K562 (cell line): ENCODE results near the gene EVL. TPM values are rescaled to one million over a fixed set of nuclear protein-coding genes. Genes with fewer than 3 reads are reported as not detected.

Source experiments
- ATAC-seq: fragments of 200-7000 bp; cut with Tn5 transposase; 3 replicates; pipeline ENCODE4 v1.9.1; 2020; ENCODE audit warnings: moderate library complexity
- BruUV-seq: library from RNA; stranded (reverse); fragments of 400-500 nt; replicated peaks from 2 replicates; lab custom pipeline; 2021; lab: Mats Ljungman, UMichigan
- CTCF ChIA-PET: fragments of 300-600 bp; formaldehyde crosslinking; extraction: SDS; loops from one replicate; lab custom pipeline; 2021; ENCODE audit warnings: low intra/inter-chr PET ratio; lab: Yijun Ruan, JAX
- POLR2A ChIA-PET: fragments of 300-600, 350-650 bp; sonication (Branson Sonifier 250); formaldehyde crosslinking; extraction: SDS; loops from one replicate; lab custom pipeline; 2021; ENCODE audit warnings: antibody characterized with exemption, inconsistent platforms; lab: Yijun Ruan, JAX
- DNase-seq, 4 experiments: peaks; one replicate each; pipeline versions ENCODE4 v3.0.0 to v3.0.0-alpha.2; 2011 to 2018; ENCODE audit warnings: low spot score in 3 of 4, mixed read lengths in 3 of 4; ENCODE audit errors: extremely low read depth in 1 of 4
- FAIRE-seq: peaks from 2 replicates; lab custom pipeline; 2011; peaks lifted over from hg19 to GRCh38; lab: Jason Lieb, UNC
- H2AFZ ChIP-seq: 2 replicates; pipeline ENCODE4 v1.6.0; 2011; ENCODE audit warnings: low read depth, low read length, control low read depth, inconsistent platforms
- H3K27ac ChIP-seq: fragments of 200-600 bp; 3 replicates; pipeline ENCODE4 v1.8.0; 2011; ENCODE audit warnings: low read depth, mild to moderate bottlenecking, control low read depth, inconsistent platforms, low read length, moderate library complexity, mixed read lengths; ENCODE audit errors: extremely low read depth
- H3K27me3 ChIP-seq, 2 experiments: fragments of 300-600 bp in 1 of 2; 2 replicates in 1 of 2; 3 replicates in 1 of 2; pipeline versions ENCODE4 v1.6.0 to v1.8.0; 2011; ENCODE audit warnings: inconsistent platforms in 2 of 2, low read length in 2 of 2, mild to moderate bottlenecking in 1 of 2, mixed read lengths in 1 of 2, moderate library complexity in 1 of 2; ENCODE audit not compliant: control insufficient read depth in 2 of 2, insufficient read depth in 2 of 2
- H3K36me3 ChIP-seq: fragments of 300-600 bp; 3 replicates; pipeline ENCODE4 v1.8.0; 2011; ENCODE audit warnings: mild to moderate bottlenecking, low read length, inconsistent platforms; ENCODE audit not compliant: control insufficient read depth, insufficient read depth
- H3K4me1 ChIP-seq, 2 experiments: fragments of 200-600 bp in 1 of 2; replicated peaks in 1 of 2; 2 replicates in 1 of 2; 3 replicates in 1 of 2; pipeline versions ENCODE4 v1.5.1 to v1.8.0; 2011; ENCODE audit warnings: inconsistent platforms in 2 of 2, low read length in 2 of 2, mild to moderate bottlenecking in 1 of 2, mixed read lengths in 1 of 2, moderate library complexity in 1 of 2; ENCODE audit not compliant: control insufficient read depth in 2 of 2, insufficient read depth in 2 of 2
- H3K4me2 ChIP-seq: 2 replicates; pipeline ENCODE4 v1.6.1; 2011; ENCODE audit warnings: low read length, control low read depth, inconsistent platforms, mixed read lengths; ENCODE audit not compliant: insufficient read depth
- H3K4me3 ChIP-seq: fragments of 200-600 bp; sonication (generic), shearing (Covaris generic); 2 replicates; pipeline ENCODE4 v1.5.1; 2016; ENCODE audit warnings: control low read depth, inconsistent platforms
- H3K79me2 ChIP-seq: fragments of 200-600 bp; 3 replicates; pipeline ENCODE4 v1.8.0; 2011; ENCODE audit warnings: low read length, inconsistent platforms; ENCODE audit not compliant: control insufficient read depth, insufficient read depth
- H3K9ac ChIP-seq, 2 experiments: 2 replicates each; pipeline versions ENCODE4 v1.6.0 to v1.6.1; 2011; ENCODE audit warnings: low read depth in 2 of 2, low read length in 2 of 2, control low read depth in 1 of 2, inconsistent platforms in 1 of 2, mild to moderate bottlenecking in 1 of 2, mixed read lengths in 1 of 2; ENCODE audit not compliant: insufficient read depth in 1 of 2
- H3K9me1 ChIP-seq: one replicate; pipeline ENCODE4 v1.6.0; 2011; ENCODE audit warnings: inconsistent platforms, mild to moderate bottlenecking, low read length, moderate library complexity; ENCODE audit not compliant: control insufficient read depth, insufficient read depth
- H3K9me3 ChIP-seq: replicated peaks from 2 replicates; pipeline ENCODE4 v1.5.1; 2011; ENCODE audit warnings: low read depth, low read length, inconsistent platforms; ENCODE audit not compliant: control insufficient read depth, insufficient read depth
- H4K20me1 ChIP-seq: replicated peaks from 2 replicates; pipeline ENCODE4 v1.6.1; 2011; ENCODE audit warnings: low read length, inconsistent platforms, mixed read lengths; ENCODE audit not compliant: control insufficient read depth, insufficient read depth
- ATF7 ChIP-seq: fragments of 450-650 bp; IDR thresholded peaks from 2 replicates; pipeline ENCODE4 v1.7.1; 2014; ENCODE audit warnings: mild to moderate bottlenecking, moderate library complexity
- CUX1 ChIP-seq: fragments of 200-800 bp; sonication (Bioruptor generic); IDR thresholded peaks from 2 replicates; pipeline ENCODE4 v1.6.1; 2016; ENCODE audit warnings: missing genetic modification characterization, missing compliant biosample characterization
- NFXL1 ChIP-seq: fragments of 450-650 bp; formaldehyde crosslinking; IDR thresholded peaks from 2 replicates; pipeline ENCODE4 v1.4.0; 2021; ENCODE audit warnings: mild to moderate bottlenecking
- PKNOX1 ChIP-seq: fragments of 450-650 bp; IDR thresholded peaks from 2 replicates; pipeline ENCODE4 v1.6.1; 2016
- POLR2AphosphoS2 ChIP-seq: IDR thresholded peaks from 2 replicates; pipeline ENCODE4 v1.6.1; 2012; ENCODE audit warnings: low read length, improper control_type of control experiment
- POLR2G ChIP-seq: fragments of 200-400 bp; formaldehyde crosslinking; IDR thresholded peaks from 2 replicates; pipeline ENCODE4 v1.6.1; 2017; ENCODE audit warnings: low read depth, mild to moderate bottlenecking, antibody characterized with exemption, low read length, moderate library complexity
- RBFOX2 ChIP-seq: fragments of 200-400 bp; formaldehyde crosslinking; IDR thresholded peaks from 2 replicates; pipeline ENCODE4 v1.6.1; 2017; ENCODE audit warnings: low read depth, mild to moderate bottlenecking, low read length, moderate library complexity
- TBL1XR1 ChIP-seq, 2 experiments: IDR thresholded peaks; 2 replicates each; pipeline ENCODE4 v1.6.1; 2012; ENCODE audit warnings: improper control_type of control experiment in 2 of 2, low read length in 2 of 2, mild to moderate bottlenecking in 1 of 2
- TFAM ChIP-seq: fragments of 250-450 bp; sonication (Bioruptor Pico); conservative IDR thresholded peaks from 2 replicates; pipeline ENCODE4 v1.5.0; 2021; ENCODE audit warnings: mild to moderate bottlenecking, moderate library complexity
- TRIM24 ChIP-seq, 2 experiments: fragments of 450-650 bp; IDR thresholded peaks; 2 replicates each; pipeline ENCODE4 v1.6.1; 2016
- ZNF124 ChIP-seq: sonication (generic); formaldehyde crosslinking; IDR thresholded peaks from 2 replicates; pipeline ENCODE4 v1.8.1; 2022; ENCODE audit warnings: missing genetic modification reagents
- WGBS: fragments of 100-300 bp; shearing (Covaris generic); methylation state at CpG from one replicate; pipeline ENCODE4 v1.1.6; 2016; ENCODE audit warnings: low coverage, mixed read lengths; ENCODE audit not compliant: insufficient coverage; ENCODE audit errors: missing lambda C conversion rate; 5-methylcytosine and 5-hydroxymethylcytosine counted together
- in situ Hi-C: fragments of 300-500 bp; cut with MboI; formaldehyde crosslinking; loops from 4 replicates; pipeline ENCODE4 v1.15.0; 2018; ENCODE audit warnings: inconsistent platforms, mixed read lengths
- intact Hi-C: fragments of 100-400 bp; cut with micrococcal nuclease; formaldehyde crosslinking; loops from 2 replicates; pipeline ENCODE4 v1.14.2; 2022
- polyA plus RNA-seq, 8 experiments: library from polyadenylated mRNA; depleted of rRNA in 4 of 8; stranded (reverse) in 5 of 8; unstranded in 3 of 8; fragments of >200 nt; fragmentation: Nextera tagmentation in 2 of 8; fragmentation: Illumina TruSeq in 1 of 8; extraction: Ambion mirVana in 2 of 8; extraction: Trizol in 1 of 8; gene quantifications; 2 replicates each; pipeline versions ENCODE4 v1.2.1 to v1.2.3, GENCODE V29; 2011 to 2014; ENCODE audit warnings: inconsistent platforms in 1 of 8, missing spikeins in 1 of 8
- total RNA-seq, 7 experiments: library from RNA; depleted of rRNA in 6 of 7; stranded (reverse); fragments of >200 nt in 6 of 7; fragmentation: Illumina TruSeq in 2 of 7; extraction: Trizol in 2 of 7; gene quantifications; 2 replicates each; pipeline versions ENCODE4 v1.2.1 to v1.2.3, GENCODE V29; 2011 to 2021; ENCODE audit warnings: low replicate concordance in 1 of 7

The EVL gene
- total and polyA plus RNA-seq, 9 of the 15 experiments (the other 6 are each of a cell fraction or from before 2014, with no cell fraction given), result 2.9 to 43.4 (median 23.9) TPM

- TF ChIP-seq CUX1 (CRISPR knock-in tag) (no peak), TBL1XR1 (IDR thresholded peaks at IDR 0.05; ENCODE audit: low read length in 2 of 2) (no peak), TFAM (CRISPR knock-in tag) (no peak)
Observed at GRCh38 chr14:100160534-100160916, 95.3 kb downstream of the EVL start (continued).

GRCh38 chr14:100165376-100165775 lies 100.2 kb downstream of the EVL start:
- ChIA-PET POLR2A (interaction anchor here (1.2 kb wide), 1 partner anchor 49 kb away, joined by 3 read pairs; no protein-coding TSS in a partner anchor), CTCF (no interaction called here)
- no peak for TF ChIP-seq TRIM24 (IDR thresholded peaks at IDR 0.05)
- TF ChIP-seq ATF7, result no peak
- peak; percentile 57 for TF ChIP-seq RBFOX2
- no peak for TF ChIP-seq NFXL1 (CRISPR knock-in tag)
- no peak for TF ChIP-seq POLR2AphosphoS2
- TF ChIP-seq POLR2G, result peak; percentile 42; the same call in 1 of the 2 replicates
- no peak for TF ChIP-seq ZNF124
- no peak for TF ChIP-seq PKNOX1

More at GRCh38 chr14:100165376-100165775, 100.2 kb downstream of the EVL start:
- H2AFZ ChIP-seq, result no peak overlapping the region
- intact Hi-C loops (no loop called here), in situ Hi-C loops (no loop called here)
- no peaks in the 10 kb centered on the region for H4K20me1 ChIP-seq
- no peaks in the 10 kb centered on the region for H3K36me3 ChIP-seq
- no peak for DNase-seq
- BruUV-seq, result no TSS peak
- H3K9me1 ChIP-seq, result no peaks in the 10 kb centered on the region
- no peak overlapping the region for H3K4me2 ChIP-seq
- 85% methylated on average over 11 of the region's 27 CpGs for WGBS
- no peak overlapping the region for H3K4me3 ChIP-seq
- ATAC-seq, result no peak
- H3K9me3 ChIP-seq, result no peaks in the 10 kb centered on the region
- no peak for FAIRE-seq
- peak overlapping the region; percentile 35; the same call in 1 of the 3 replicates for H3K27ac ChIP-seq
- H3K4me1 ChIP-seq, result peaks cover 6 to 38% of the 10 kb centered on the region in 2 experiments; a peak in 3 of 5 replicates
- no peaks in the 10 kb centered on the region for H3K27me3 ChIP-seq
- no peak overlapping the region; a peak in 1 of 4 replicates for H3K9ac ChIP-seq
- no peaks in the 10 kb centered on the region for H3K79me2 ChIP-seq
